Thyroid gland (tissue), 4 donors: ENCODE results near the gene GDF11.

ENCODE experiments used
- POLR2A ChIP-seq, 2 donors: fragments of 450-650 bp; IDR thresholded peaks; one replicate each; pipeline ENCODE4 v1.6.1; 2017; ENCODE audit warnings: antibody characterized with exemption in 2 of 2, mild to moderate bottlenecking in 2 of 2, moderate library complexity in 1 of 2
- TF ChIP-seq, protein P1 (sequence below), 6 experiments: fragments of 200-600 bp in 3 of 6; fragments of 450-650 bp in 3 of 6; sonication (generic) in 3 of 6; IDR thresholded peaks; one replicate each; pipeline ENCODE4 v1.5.1; 2016 to 2019; ENCODE audit warnings: antibody characterized with exemption in 6 of 6, mild to moderate bottlenecking in 2 of 6, inconsistent platforms in 1 of 6, moderate library complexity in 1 of 6

DNA sequence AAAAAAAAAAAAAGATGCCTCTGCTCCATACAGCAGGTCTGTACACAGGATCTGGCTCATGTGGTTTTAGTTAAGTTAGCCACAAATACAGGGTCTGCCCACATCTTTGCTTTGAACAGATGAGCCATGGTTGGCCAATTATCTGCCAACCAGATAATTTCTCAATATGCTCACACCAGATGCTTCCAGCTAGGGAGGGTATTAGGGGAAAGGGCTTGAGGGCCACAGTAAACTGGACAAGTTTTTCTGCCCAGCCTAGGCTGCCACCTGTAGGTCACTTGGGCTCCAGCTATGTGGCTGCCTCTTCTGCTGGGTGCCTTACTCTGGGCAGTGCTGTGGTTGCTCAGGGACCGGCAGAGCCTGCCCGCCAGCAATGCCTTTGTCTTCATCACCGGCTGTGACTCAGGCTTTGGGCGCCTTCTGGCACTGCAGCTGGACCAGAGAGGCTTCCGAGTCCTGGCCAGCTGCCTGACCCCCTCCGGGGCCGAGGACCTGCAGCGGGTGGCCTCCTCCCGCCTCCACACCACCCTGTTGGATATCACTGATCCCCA lies 22.0 kb upstream of the GDF11 start:
- TF ChIP-seq POLR2A (IDR thresholded peaks at IDR 0.05): no peak
- TF ChIP-seq, protein P1, sequence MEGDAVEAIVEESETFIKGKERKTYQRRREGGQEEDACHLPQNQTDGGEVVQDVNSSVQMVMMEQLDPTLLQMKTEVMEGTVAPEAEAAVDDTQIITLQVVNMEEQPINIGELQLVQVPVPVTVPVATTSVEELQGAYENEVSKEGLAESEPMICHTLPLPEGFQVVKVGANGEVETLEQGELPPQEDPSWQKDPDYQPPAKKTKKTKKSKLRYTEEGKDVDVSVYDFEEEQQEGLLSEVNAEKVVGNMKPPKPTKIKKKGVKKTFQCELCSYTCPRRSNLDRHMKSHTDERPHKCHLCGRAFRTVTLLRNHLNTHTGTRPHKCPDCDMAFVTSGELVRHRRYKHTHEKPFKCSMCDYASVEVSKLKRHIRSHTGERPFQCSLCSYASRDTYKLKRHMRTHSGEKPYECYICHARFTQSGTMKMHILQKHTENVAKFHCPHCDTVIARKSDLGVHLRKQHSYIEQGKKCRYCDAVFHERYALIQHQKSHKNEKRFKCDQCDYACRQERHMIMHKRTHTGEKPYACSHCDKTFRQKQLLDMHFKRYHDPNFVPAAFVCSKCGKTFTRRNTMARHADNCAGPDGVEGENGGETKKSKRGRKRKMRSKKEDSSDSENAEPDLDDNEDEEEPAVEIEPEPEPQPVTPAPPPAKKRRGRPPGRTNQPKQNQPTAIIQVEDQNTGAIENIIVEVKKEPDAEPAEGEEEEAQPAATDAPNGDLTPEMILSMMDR (IDR thresholded peaks at IDR 0.05): peak in 2 of 6 experiments; percentile 3 to 36
